Measurements from ENCODE around the gene RPS15.
"Not testable (repeated sequence)": the region's sequence is repeated elsewhere in the genome, so short reads cannot be mapped to it uniquely, and the experiment has no call there.

Gene RPS15

GRCh38 chr19:1402411-1403070, 35.7 kb upstream of the RPS15 start:
- no peak for DNase-seq (ENCODE audit: low read depth)

- DNase-seq (ENCODE audit: low read depth), result peak; percentile 95
Observed at GRCh38 chr19:1406774-1407527, 31.2 kb upstream of the RPS15 start.

GRCh38 chr19:1407528-1408299, 30.5 kb upstream of the RPS15 start, which contains the start of gene DAZAP1:
Gene DAZAP1, plus strand, starts transcription at chr19:1407586. Its CDS starts 188 bp downstream, at chr19:1407774.
- no peak for DNase-seq (ENCODE audit: low read depth)

GRCh38 chr19:1408300-1409203, 29.6 kb upstream of the RPS15 start:
- DNase-seq (ENCODE audit: low read depth), result no peak

- no peak for DNase-seq (ENCODE audit: low read depth)
Observed at GRCh38 chr19:1409204-1410005, 28.8 kb upstream of the RPS15 start.

- no peak for DNase-seq (ENCODE audit: low read depth)
Observed at GRCh38 chr19:1410136-1410786, 27.9 kb upstream of the RPS15 start.

GRCh38 chr19:1410789-1411188, 27.4 kb upstream of the RPS15 start:
- DNase-seq (ENCODE audit: low read depth), result no peak

- DNase-seq (ENCODE audit: low read depth), result no peak
Observed at GRCh38 chr19:1411255-1412191, 26.7 kb upstream of the RPS15 start.

GRCh38 chr19:1412323-1412923, 25.8 kb upstream of the RPS15 start:
- DNase-seq (ENCODE audit: low read depth), result no peak

- no peak for DNase-seq (ENCODE audit: low read depth)
Observed at GRCh38 chr19:1412995-1413800, 25.0 kb upstream of the RPS15 start.

GRCh38 chr19:1416014-1416841, 22.0 kb upstream of the RPS15 start:
- no peak for DNase-seq (ENCODE audit: low read depth)

- no peak for DNase-seq (ENCODE audit: low read depth)
Observed at GRCh38 chr19:1417145-1417544, 21.1 kb upstream of the RPS15 start.

GRCh38 chr19:1417681-1418495, 20.3 kb upstream of the RPS15 start:
- DNase-seq (ENCODE audit: low read depth), result no peak

GRCh38 chr19:1418496-1418775, 19.8 kb upstream of the RPS15 start:
- no peak for DNase-seq (ENCODE audit: low read depth)

- no peak for DNase-seq (ENCODE audit: low read depth)
Observed at GRCh38 chr19:1418951-1419738, 19.1 kb upstream of the RPS15 start.

- not testable (repeated sequence) for DNase-seq (ENCODE audit: low read depth)
Observed at GRCh38 chr19:1420085-1420484, 18.1 kb upstream of the RPS15 start.

Measured in fibroblast of the conjunctiva (primary cell).